MCF 10A (cell line): ENCODE measurements around the gene MRPS33. TPM values are rescaled to one million over a fixed set of nuclear protein-coding genes. Genes with fewer than 3 reads are reported as not detected.

Source experiments
- BruUV-seq: library from RNA; stranded (reverse); fragments of 400-500 nt; replicated peaks from 2 replicates; lab custom pipeline; 2021; lab: Mats Ljungman, UMichigan
- CTCF ChIA-PET: fragments of 300-600 bp; sonication (Branson Sonifier 250); formaldehyde crosslinking; extraction: SDS; loops from one replicate; lab custom pipeline; 2021; ENCODE audit warnings: antibody characterized with exemption, inconsistent platforms; lab: Yijun Ruan, JAX
- POLR2A ChIA-PET: fragments of 300-600, 350-650 bp; sonication (Branson Sonifier 250); formaldehyde crosslinking; extraction: SDS; loops from one replicate; lab custom pipeline; 2020; ENCODE audit warnings: antibody characterized with exemption, inconsistent platforms; lab: Yijun Ruan, JAX
- DNase-seq: peaks from one replicate; pipeline ENCODE4 v3.0.0-alpha.2; 2018; ENCODE audit not compliant: unreplicated experiment
- H3K27ac Mint-ChIP-seq: one replicate; pipeline ENCODE4 v1.8.0; 2022; ENCODE audit warnings: mild to moderate bottlenecking, low read depth, mixed read lengths; ENCODE audit not compliant: unreplicated experiment
- H3K27me3 Mint-ChIP-seq: one replicate; pipeline ENCODE4 v1.8.0; 2022; ENCODE audit warnings: mixed read lengths; ENCODE audit not compliant: insufficient read depth, unreplicated experiment
- H3K36me3 Mint-ChIP-seq: one replicate; pipeline ENCODE4 v1.8.0; 2022; ENCODE audit warnings: mild to moderate bottlenecking, moderate library complexity, mixed read lengths; ENCODE audit not compliant: insufficient read depth, unreplicated experiment
- H3K4me1 Mint-ChIP-seq: one replicate; pipeline ENCODE4 v1.8.0; 2022; ENCODE audit warnings: mixed read lengths; ENCODE audit not compliant: insufficient read depth, unreplicated experiment
- H3K4me3 Mint-ChIP-seq: one replicate; pipeline ENCODE4 v1.8.0; 2022; ENCODE audit warnings: mild to moderate bottlenecking, moderate library complexity, mixed read lengths; ENCODE audit not compliant: unreplicated experiment
- H3K9me3 Mint-ChIP-seq: one replicate; pipeline ENCODE4 v1.8.0; 2022; ENCODE audit warnings: mixed read lengths; ENCODE audit not compliant: unreplicated experiment
- CTCF ChIP-seq: fragments of 200-600 bp; IDR thresholded peaks from one replicate; pipeline ENCODE4 v1.8.0; 2022; ENCODE audit warnings: antibody characterized with exemption, mild to moderate bottlenecking; ENCODE audit not compliant: unreplicated experiment
- intact Hi-C: fragments of 100-400 bp; cut with micrococcal nuclease; formaldehyde crosslinking; loops from 2 replicates; pipeline ENCODE4 v1.14.1; 2022
- total RNA-seq: library from RNA; stranded (reverse); gene quantifications from 2 replicates; pipeline ENCODE4 v1.2.3, GENCODE V29; 2022

Gene MRPS33
- total RNA-seq, 1 experiment from 2014 or later, result 58.6 TPM

DNA sequence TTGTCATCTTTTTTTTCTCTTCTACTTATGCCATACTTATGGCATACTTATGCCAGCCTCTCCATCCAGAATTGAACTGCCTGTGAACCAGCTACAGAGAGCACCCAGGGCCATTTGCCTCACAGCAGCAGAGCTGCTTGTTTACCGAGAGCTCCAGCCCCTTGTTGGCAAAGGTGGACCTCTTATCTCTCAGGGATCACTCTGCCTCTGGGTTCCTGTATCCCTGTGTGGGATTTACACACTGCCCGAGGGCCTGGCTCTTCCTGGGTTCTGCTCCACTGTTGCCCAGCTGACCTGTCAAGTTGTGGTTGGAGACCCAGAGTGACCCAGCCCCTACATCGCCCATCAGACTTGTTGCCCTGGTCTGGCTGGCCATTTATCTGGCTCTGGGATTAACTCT, 22.3 kb downstream of the MRPS33 start:
- TF ChIP-seq CTCF, result no peak
- H3K4me1 Mint-ChIP-seq, result no peaks in the 10 kb centered on the region
- POLR2A ChIA-PET, result no interaction called here
- no peak overlapping the region for H3K27ac Mint-ChIP-seq
- intact Hi-C loops, result no loop called here
- no TSS peak for BruUV-seq
- no peak for DNase-seq
- no peaks in the 10 kb centered on the region for H3K27me3 Mint-ChIP-seq
- H3K4me3 Mint-ChIP-seq, result no peak overlapping the region
- CTCF ChIA-PET, result interaction anchor here (1.3 to 1.5 kb wide), 2 partner anchors 9 to 181 kb away, joined by 5 to 6 read pairs; no protein-coding TSS in a partner anchor
- H3K9me3 Mint-ChIP-seq, result no peaks in the 10 kb centered on the region
- no peaks in the 10 kb centered on the region for H3K36me3 Mint-ChIP-seq

GRCh38 chr7:140990193-140990962, 24.4 kb downstream of the MRPS33 start:
- H3K36me3 Mint-ChIP-seq, result no peaks in the 10 kb centered on the region
- H3K27ac Mint-ChIP-seq, result no peak overlapping the region
- ChIA-PET POLR2A (no interaction called here), CTCF (interaction anchor here (0.8 to 1.5 kb wide), 2 partner anchors 8 to 14 kb away, joined by 3 to 5 read pairs; no protein-coding TSS in a partner anchor)
- no TSS peak for BruUV-seq
- no peak overlapping the region for H3K4me3 Mint-ChIP-seq
- intact Hi-C loops, result no loop called here
- no peaks in the 10 kb centered on the region for H3K27me3 Mint-ChIP-seq
- no peak for TF ChIP-seq CTCF
- no peaks in the 10 kb centered on the region for H3K9me3 Mint-ChIP-seq
- DNase-seq, result no peak
- no peaks in the 10 kb centered on the region for H3K4me1 Mint-ChIP-seq

DNA sequence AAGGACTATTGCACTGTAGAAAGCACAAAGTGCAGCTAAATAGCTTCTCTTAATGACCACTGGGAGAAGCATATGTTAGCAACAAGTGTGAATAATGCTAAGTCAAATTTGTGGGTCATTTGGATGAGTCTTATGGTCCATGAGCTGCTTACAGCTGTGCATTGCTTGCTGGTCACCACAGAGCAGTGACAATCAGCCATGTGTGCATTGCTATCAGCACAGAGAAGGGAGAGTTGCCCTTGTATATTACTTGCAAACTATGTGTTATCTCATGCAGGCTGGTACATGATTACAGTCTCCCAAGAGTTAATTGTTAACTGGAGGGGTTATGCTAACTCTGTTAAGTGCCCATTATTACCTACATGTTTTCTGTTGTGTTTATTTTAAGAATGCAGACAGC, 25.7 kb downstream of the MRPS33 start:
- no peak for TF ChIP-seq CTCF
- BruUV-seq, result no TSS peak
- intact Hi-C loops, result no loop called here
- Mint-ChIP-seq H3K36me3 (no peaks in the 10 kb centered on the region), H3K4me1 (no peaks in the 10 kb centered on the region), H3K9me3 (no peaks in the 10 kb centered on the region), H3K4me3 (no peak overlapping the region), H3K27ac (no peak overlapping the region), H3K27me3 (no peaks in the 10 kb centered on the region)
- CTCF ChIA-PET, result interaction anchor here (0.6 kb wide), 1 partner anchor 36 kb away, joined by 3 read pairs; no protein-coding TSS in a partner anchor
- no peak for DNase-seq
- POLR2A ChIA-PET, result no interaction called here

- peak; percentile 47 for DNase-seq
- POLR2A ChIA-PET, result no interaction called here
- CTCF ChIA-PET, result interaction anchor here (0.6 to 2.8 kb wide), 9 partner anchors 9 to 174 kb away, joined by 3 to 9 read pairs (median 3); no protein-coding TSS in a partner anchor
- H3K9me3 Mint-ChIP-seq, result no peaks in the 10 kb centered on the region
- peaks cover 10% of the 10 kb centered on the region for H3K27me3 Mint-ChIP-seq
- H3K4me3 Mint-ChIP-seq, result no peak overlapping the region
- no peaks in the 10 kb centered on the region for H3K36me3 Mint-ChIP-seq
- no peaks in the 10 kb centered on the region for H3K4me1 Mint-ChIP-seq
- intact Hi-C loops, result loop anchor here (1.0 kb wide), 1 partner anchor 173 kb away; no protein-coding TSS in a partner anchor
- no peak overlapping the region for H3K27ac Mint-ChIP-seq
- no TSS peak for BruUV-seq
- peak; percentile 21 for TF ChIP-seq CTCF
These were observed 30.9 kb downstream of the MRPS33 start for GRCh38 chr7:140983802-140984201.
